Right forelimb (tissue), 1 donor: Measurements from ENCODE around the gene EPHB2.

ENCODE experiments used
- DNase-seq: peaks from one replicate; pipeline ENCODE4 v3.0.0-alpha.2; 2018

The EPHB2 gene

GRCh38 chr1:22892789-22893188 lies 182.2 kb downstream of the EPHB2 start:
- no peak for DNase-seq

- DNase-seq, result no peak
These were observed 182.7 kb downstream of the EPHB2 start for GRCh38 chr1:22893292-22893691.

- DNase-seq, result no peak
These were observed 184.7 kb downstream of the EPHB2 start for GRCh38 chr1:22895357-22895756.

GRCh38 chr1:22896184-22896583 lies 185.5 kb downstream of the EPHB2 start:
- no peak for DNase-seq

- DNase-seq, result no peak
These were observed 189.8 kb downstream of the EPHB2 start for GRCh38 chr1:22900451-22900850.

- no peak for DNase-seq
These were observed 192.5 kb downstream of the EPHB2 start for GRCh38 chr1:22903113-22903512.

GRCh38 chr1:22906968-22907367 lies 196.3 kb downstream of the EPHB2 start:
- DNase-seq, result no peak

GRCh38 chr1:22907528-22907927 lies 196.9 kb downstream of the EPHB2 start:
- DNase-seq, result no peak

- no peak for DNase-seq
These were observed 198.3 kb downstream of the EPHB2 start for GRCh38 chr1:22908880-22909426.

- DNase-seq, result no peak
These were observed 199.6 kb downstream of the EPHB2 start for GRCh38 chr1:22910286-22910685.

GRCh38 chr1:22910986-22911651 lies 200.5 kb downstream of the EPHB2 start:
- DNase-seq, result no peak

GRCh38 chr1:22912311-22912710 lies 201.7 kb downstream of the EPHB2 start:
- no peak for DNase-seq

- no peak for DNase-seq
These were observed 202.9 kb downstream of the EPHB2 start for GRCh38 chr1:22913421-22914141.

- DNase-seq, result no peak
These were observed 203.5 kb downstream of the EPHB2 start for GRCh38 chr1:22914156-22914555.

- no peak for DNase-seq
These were observed 204.1 kb downstream of the EPHB2 start for GRCh38 chr1:22914633-22915217.

- no peak for DNase-seq
These were observed 204.6 kb downstream of the EPHB2 start for GRCh38 chr1:22915231-22915630.

GRCh38 chr1:22915816-22916470 lies 205.3 kb downstream of the EPHB2 start:
- no peak for DNase-seq

GRCh38 chr1:22916471-22916820 lies 205.8 kb downstream of the EPHB2 start:
- peak; percentile 56 for DNase-seq

- DNase-seq, result no peak
These were observed 207.3 kb downstream of the EPHB2 start for GRCh38 chr1:22917989-22918388.

GRCh38 chr1:22918644-22919043 lies 208.0 kb downstream of the EPHB2 start:
- no peak for DNase-seq

GRCh38 chr1:22919341-22920025 lies 208.8 kb downstream of the EPHB2 start:
- DNase-seq, result no peak

- DNase-seq, result no peak
These were observed 209.5 kb downstream of the EPHB2 start for GRCh38 chr1:22920026-22920733.
